Kidney epithelial cell (primary cell): ENCODE data around the gene LLGL1. TPM values are rescaled to one million over a fixed set of nuclear protein-coding genes. Genes with fewer than 3 reads are reported as not detected.

ENCODE experiments used
- DNase-seq: peaks from one replicate; pipeline ENCODE4 v3.0.0-alpha.2; 2010; ENCODE audit warnings: low read depth
- H3K27me3 ChIP-seq: 2 replicates; pipeline ENCODE4 v1.6.0; 2011; ENCODE audit warnings: low read length; ENCODE audit not compliant: control insufficient read depth, insufficient read depth
- H3K36me3 ChIP-seq: 2 replicates; pipeline ENCODE4 v1.5.1; 2011; ENCODE audit warnings: low read length; ENCODE audit not compliant: control insufficient read depth, insufficient read depth
- H3K4me3 ChIP-seq: 2 replicates; pipeline ENCODE4 v1.5.1; 2011; ENCODE audit warnings: low read depth, mild to moderate bottlenecking, control low read depth, low read length
- total RNA-seq: library from RNA; depleted of rRNA; stranded (reverse); fragments of >200 nt; gene quantifications from 2 replicates; pipeline ENCODE4 v1.2.3, GENCODE V29; 2015
- TF ChIP-seq, protein P1 (sequence below): IDR thresholded peaks from 2 replicates; pipeline ENCODE4 v1.5.1; 2011; ENCODE audit warnings: mild to moderate bottlenecking, moderate library complexity, low read length, control low read depth, inconsistent platforms; ENCODE audit not compliant: insufficient read depth, poor library complexity, severe bottlenecking

The LLGL1 gene
- total RNA-seq, 1 donor from 2014 or later, result 53.7 TPM

DNA sequence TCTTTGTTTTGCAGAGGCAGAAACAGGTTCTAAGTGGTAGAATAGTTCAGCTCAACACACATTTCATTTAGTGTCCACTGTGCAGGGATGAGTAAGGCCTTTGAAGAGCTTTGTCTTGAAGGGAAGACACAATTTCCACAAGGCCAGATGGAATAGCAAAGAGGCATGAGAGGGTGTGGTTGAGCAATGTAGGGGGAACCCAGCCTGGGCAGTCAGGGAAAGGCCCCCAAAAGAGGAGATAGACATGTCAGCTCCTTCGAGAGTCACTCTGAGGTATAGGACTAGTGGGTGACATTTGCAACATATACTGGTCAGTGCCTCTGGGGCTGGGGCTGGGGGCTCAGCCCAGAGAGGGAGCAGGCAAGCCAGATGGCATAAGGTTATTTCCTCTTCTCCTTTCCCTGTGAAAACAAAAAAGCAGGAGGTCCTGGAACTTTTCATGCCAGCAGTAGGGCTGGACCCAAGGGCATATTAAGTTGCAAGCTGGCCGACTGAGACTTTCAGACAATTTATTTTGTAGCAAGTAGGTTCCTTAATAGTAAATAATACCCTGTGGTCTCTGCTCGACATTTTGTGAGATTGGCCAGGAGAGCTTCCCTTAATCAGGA lies 34.7 kb upstream of the LLGL1 start:
- H3K27me3 ChIP-seq, result no peaks in the 10 kb centered on the region
- H3K4me3 ChIP-seq, result no peak overlapping the region
- H3K36me3 ChIP-seq, result peaks cover 2% of the 10 kb centered on the region
- TF ChIP-seq, protein P1, sequence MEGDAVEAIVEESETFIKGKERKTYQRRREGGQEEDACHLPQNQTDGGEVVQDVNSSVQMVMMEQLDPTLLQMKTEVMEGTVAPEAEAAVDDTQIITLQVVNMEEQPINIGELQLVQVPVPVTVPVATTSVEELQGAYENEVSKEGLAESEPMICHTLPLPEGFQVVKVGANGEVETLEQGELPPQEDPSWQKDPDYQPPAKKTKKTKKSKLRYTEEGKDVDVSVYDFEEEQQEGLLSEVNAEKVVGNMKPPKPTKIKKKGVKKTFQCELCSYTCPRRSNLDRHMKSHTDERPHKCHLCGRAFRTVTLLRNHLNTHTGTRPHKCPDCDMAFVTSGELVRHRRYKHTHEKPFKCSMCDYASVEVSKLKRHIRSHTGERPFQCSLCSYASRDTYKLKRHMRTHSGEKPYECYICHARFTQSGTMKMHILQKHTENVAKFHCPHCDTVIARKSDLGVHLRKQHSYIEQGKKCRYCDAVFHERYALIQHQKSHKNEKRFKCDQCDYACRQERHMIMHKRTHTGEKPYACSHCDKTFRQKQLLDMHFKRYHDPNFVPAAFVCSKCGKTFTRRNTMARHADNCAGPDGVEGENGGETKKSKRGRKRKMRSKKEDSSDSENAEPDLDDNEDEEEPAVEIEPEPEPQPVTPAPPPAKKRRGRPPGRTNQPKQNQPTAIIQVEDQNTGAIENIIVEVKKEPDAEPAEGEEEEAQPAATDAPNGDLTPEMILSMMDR, result no peak
- no peak for DNase-seq

DNA sequence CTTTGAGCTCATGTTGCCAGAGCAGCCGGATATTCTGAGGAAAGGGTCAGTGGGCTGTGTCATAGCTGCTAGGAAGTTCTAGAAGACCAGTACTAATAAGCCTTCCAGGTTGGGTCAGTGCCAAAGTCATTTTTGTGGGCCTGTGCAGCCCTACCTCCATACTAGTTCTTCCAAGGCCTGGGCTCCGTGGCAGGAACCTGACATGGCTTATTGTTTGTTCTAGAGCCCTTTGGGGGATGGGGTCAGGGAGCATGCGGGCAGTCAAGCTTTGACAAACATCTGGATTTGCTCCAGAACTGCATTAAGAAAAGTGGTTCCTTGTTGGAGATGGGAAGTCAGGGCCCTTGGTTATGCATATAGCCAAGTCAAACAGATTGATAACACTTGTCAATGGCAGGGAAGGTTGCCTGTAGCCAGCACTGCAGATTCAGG lies 34.2 kb upstream of the LLGL1 start:
- Histone ChIP-seq H3K27me3 (no peaks in the 10 kb centered on the region), H3K36me3 (peaks cover 2% of the 10 kb centered on the region), H3K4me3 (no peak overlapping the region)
- TF ChIP-seq, protein P1, result no peak
- DNase-seq, result no peak

DNA sequence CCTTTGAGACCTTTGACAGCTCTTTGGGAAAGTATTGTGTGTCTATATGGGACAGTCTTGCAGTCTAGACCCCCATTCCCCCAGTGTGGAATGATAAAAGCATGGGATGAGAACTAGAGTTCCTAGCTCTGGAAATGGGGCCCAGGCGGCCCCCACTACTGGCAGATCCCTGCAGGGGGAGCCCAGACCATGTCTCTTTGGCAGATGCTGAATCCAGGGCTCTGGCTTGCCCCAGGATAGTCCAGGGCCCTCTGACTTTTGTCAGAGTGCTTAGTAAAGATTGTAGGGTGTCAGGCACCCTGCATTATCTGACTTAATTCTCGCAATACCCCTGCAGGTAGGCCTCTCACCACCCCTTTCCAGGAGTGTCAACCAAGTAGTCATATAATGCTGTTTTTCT lies 33.5 kb upstream of the LLGL1 start:
- peaks cover 2% of the 10 kb centered on the region for H3K36me3 ChIP-seq
- no peak overlapping the region for H3K4me3 ChIP-seq
- no peak for DNase-seq
- H3K27me3 ChIP-seq, result no peaks in the 10 kb centered on the region
- TF ChIP-seq, protein P1, result peak; percentile 17

DNA sequence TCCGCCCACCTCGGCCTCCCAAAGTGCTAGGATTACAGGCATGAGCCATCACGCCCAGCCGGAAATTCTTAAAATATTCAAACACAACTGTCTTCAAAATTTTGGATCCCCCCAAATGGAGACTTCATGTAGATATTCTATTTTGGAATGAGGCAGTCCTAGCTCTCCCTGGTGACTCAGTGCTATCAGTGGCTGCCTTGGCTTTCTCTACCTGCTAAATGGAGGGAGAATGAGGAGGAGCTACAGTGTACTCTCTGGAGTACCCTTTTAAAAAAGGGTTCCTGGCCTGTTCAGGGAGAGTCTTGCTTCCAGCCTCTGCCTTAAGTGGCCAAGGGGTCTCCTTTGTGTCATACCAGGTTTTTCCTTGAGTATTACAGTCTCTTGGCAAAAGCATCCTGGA lies 31.0 kb upstream of the LLGL1 start:
- TF ChIP-seq, protein P1, result no peak
- Histone ChIP-seq H3K4me3 (no peak overlapping the region), H3K27me3 (no peaks in the 10 kb centered on the region)

DNA sequence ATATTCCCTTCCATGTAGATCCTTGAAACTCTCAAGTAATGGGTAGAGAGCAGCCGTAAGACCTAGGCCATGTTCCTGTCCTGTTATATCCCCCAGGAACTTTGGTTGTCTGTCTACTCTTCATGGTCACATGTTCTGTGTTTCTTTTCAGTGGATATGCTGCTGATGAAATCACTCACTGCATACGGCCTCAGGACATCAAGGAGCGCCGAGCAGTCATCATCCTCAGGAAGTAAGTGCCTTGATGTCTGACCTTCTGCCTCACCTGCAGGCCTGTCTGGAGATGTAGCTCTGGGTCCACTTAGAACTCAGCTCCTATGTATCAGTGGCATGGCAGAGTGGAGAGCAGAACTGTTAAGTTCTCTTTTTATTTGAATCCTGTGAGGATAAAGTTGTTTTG lies 30.6 kb upstream of the LLGL1 start:
- TF ChIP-seq, protein P1, result no peak
- no peak for DNase-seq
- no peaks in the 10 kb centered on the region for H3K27me3 ChIP-seq
- peaks cover 3% of the 10 kb centered on the region for H3K36me3 ChIP-seq
- no peak overlapping the region for H3K4me3 ChIP-seq

More for the DNA sequence above, 31.0 kb upstream of the LLGL1 start:
- peaks cover 3% of the 10 kb centered on the region for H3K36me3 ChIP-seq
- DNase-seq, result no peak

DNA sequence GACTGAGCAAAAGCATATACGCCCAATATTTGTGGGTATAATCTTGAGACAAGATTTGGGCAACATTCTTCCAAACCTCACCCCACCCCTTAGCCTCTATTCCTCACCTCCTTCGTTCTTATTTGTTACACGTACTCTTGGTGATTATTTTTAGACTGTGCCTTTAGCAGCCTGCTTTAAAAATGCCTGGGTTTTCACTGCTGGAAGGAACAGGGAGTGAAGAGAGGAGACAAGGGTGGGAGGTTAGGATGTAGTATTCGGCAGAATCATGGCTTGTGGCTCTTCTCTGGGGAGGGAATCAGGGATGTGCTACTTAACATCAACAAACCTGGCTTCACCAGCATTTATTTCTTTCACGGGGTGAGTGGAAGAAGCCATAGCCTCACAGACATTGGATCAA lies 30.2 kb upstream of the LLGL1 start:
- H3K4me3 ChIP-seq, result no peak overlapping the region
- TF ChIP-seq, protein P1, result no peak
- H3K36me3 ChIP-seq, result peaks cover 3% of the 10 kb centered on the region
- no peaks in the 10 kb centered on the region for H3K27me3 ChIP-seq
- no peak for DNase-seq
